Mesendoderm (in vitro differentiated cells): ENCODE data around the gene OR4D1.
A peak's percentile ranks its signal among the peaks of the same experiment; 100 is the strongest.

ENCODE experiments used
- DNase-seq: peaks from one replicate; pipeline ENCODE4 v3.0.0; 2013
- H2AK5ac ChIP-seq: 2 replicates; pipeline ENCODE4 v1.6.1; 2013; ENCODE audit warnings: low read length, inconsistent platforms
- H2BK120ac ChIP-seq: 2 replicates; pipeline ENCODE4 v1.6.1; 2013; ENCODE audit warnings: low read depth, mild to moderate bottlenecking, low read length, moderate library complexity, mixed read lengths
- H2BK15ac ChIP-seq: replicated peaks from 2 replicates; pipeline ENCODE4 v1.6.1; 2013; ENCODE audit warnings: low read depth, mild to moderate bottlenecking, moderate library complexity
- H2BK5ac ChIP-seq: 2 replicates; pipeline ENCODE4 v1.6.1; 2013; ENCODE audit warnings: low read length, inconsistent platforms
- H3K18ac ChIP-seq: 2 replicates; pipeline ENCODE4 v1.6.1; 2013; ENCODE audit warnings: mild to moderate bottlenecking, low read length, mixed read lengths
- H3K23ac ChIP-seq: one replicate; pipeline ENCODE4 v1.6.1; 2013; ENCODE audit warnings: low read length
- H3K27ac ChIP-seq: 2 replicates; pipeline ENCODE4 v1.5.1; 2013; ENCODE audit warnings: low read depth, mild to moderate bottlenecking, inconsistent platforms, low read length, moderate library complexity
- H3K27me3 ChIP-seq: 2 replicates; pipeline ENCODE4 v1.6.1; 2013; ENCODE audit warnings: low read length, control low read depth, mild to moderate bottlenecking, inconsistent platforms; ENCODE audit not compliant: insufficient read depth, poor library complexity
- H3K36me3 ChIP-seq: 2 replicates; pipeline ENCODE4 v1.6.1; 2013; ENCODE audit warnings: low read length, inconsistent platforms; ENCODE audit not compliant: control insufficient read depth, insufficient read depth
- H3K4ac ChIP-seq: one replicate; pipeline ENCODE4 v1.6.1; 2013; ENCODE audit warnings: low read depth, mild to moderate bottlenecking, low read length, moderate library complexity
- H3K4me1 ChIP-seq: 2 replicates; pipeline ENCODE4 v1.6.1; 2013; ENCODE audit warnings: low read depth, low read length, inconsistent platforms; ENCODE audit not compliant: control insufficient read depth
- H3K4me2 ChIP-seq: 2 replicates; pipeline ENCODE4 v1.6.1; 2013; ENCODE audit warnings: low read length
- H3K4me3 ChIP-seq: 2 replicates; pipeline ENCODE4 v1.5.1; 2013; ENCODE audit warnings: mild to moderate bottlenecking, low read length
- H3K56ac ChIP-seq: one replicate; pipeline ENCODE4 v1.6.1; 2013; ENCODE audit warnings: low read length
- H3K79me1 ChIP-seq: 2 replicates; pipeline ENCODE4 v1.6.1; 2013; ENCODE audit warnings: low read length, inconsistent platforms
- H3K79me2 ChIP-seq: 2 replicates; pipeline ENCODE4 v1.6.1; 2013; ENCODE audit warnings: mild to moderate bottlenecking, low read length; ENCODE audit not compliant: control insufficient read depth, insufficient read depth
- H3K9ac ChIP-seq: 2 replicates; pipeline ENCODE4 v1.6.1; 2013; ENCODE audit warnings: low read length, inconsistent platforms
- H4K5ac ChIP-seq: one replicate; pipeline ENCODE4 v1.6.1; 2013; ENCODE audit warnings: low read length
- H4K8ac ChIP-seq: one replicate; pipeline ENCODE4 v1.6.1; 2013; ENCODE audit warnings: low read depth, mild to moderate bottlenecking, control low read depth, low read length, moderate library complexity
- WGBS: extraction: QIAGEN DNeasy Blood & Tissue Kit; methylation state at CpG from one replicate; pipeline ENCODE4 v1.1.7; 2013; ENCODE audit warnings: low lambda C conversion rate, missing lambda C conversion rate; ENCODE audit not compliant: insufficient coverage; ENCODE audit errors: extremely low coverage; 5-methylcytosine and 5-hydroxymethylcytosine counted together

OR4D1 gene

GRCh38 chr17:58189436-58190146 is 41.4 kb downstream of the OR4D1 start:
- Histone ChIP-seq H2AK5ac (no peak overlapping the region), H3K27me3 (no peaks in the 10 kb centered on the region), H3K56ac (no peak overlapping the region), H3K36me3 (no peaks in the 10 kb centered on the region), H3K79me2 (no peaks in the 10 kb centered on the region), H3K4me2 (no peak overlapping the region), H3K18ac (no peak overlapping the region), H2BK120ac (no peak overlapping the region), H3K27ac (no peak overlapping the region), H3K23ac (no peak overlapping the region), H3K4ac (no peak overlapping the region), H4K5ac (no peak overlapping the region), H2BK5ac (no peak overlapping the region), H3K4me1 (no peaks in the 10 kb centered on the region), H3K4me3 (no peak overlapping the region), H4K8ac (no peak overlapping the region), H3K9ac (no peak overlapping the region), H3K79me1 (no peaks in the 10 kb centered on the region), H2BK15ac (no peak overlapping the region)
- no CpG with 5 or more reads among the region's 11 CpGs for whole genome bisulfite sequencing
- DNase-seq: no peak

GRCh38 chr17:58191241-58191896 is 43.2 kb downstream of the OR4D1 start:
- Histone ChIP-seq H3K4ac (no peak overlapping the region), H3K56ac (no peak overlapping the region), H3K27me3 (no peaks in the 10 kb centered on the region), H3K79me2 (no peaks in the 10 kb centered on the region), H2BK5ac (no peak overlapping the region), H3K4me2 (no peak overlapping the region), H3K18ac (no peak overlapping the region), H2AK5ac (no peak overlapping the region), H3K9ac (no peak overlapping the region), H2BK15ac (no peak overlapping the region), H3K4me1 (no peaks in the 10 kb centered on the region), H4K8ac (no peak overlapping the region), H3K27ac (no peak overlapping the region), H4K5ac (no peak overlapping the region), H3K4me3 (no peak overlapping the region), H3K36me3 (no peaks in the 10 kb centered on the region), H2BK120ac (no peak overlapping the region), H3K79me1 (no peaks in the 10 kb centered on the region), H3K23ac (no peak overlapping the region)
- DNase-seq: peak; percentile 25
- WGBS: no CpG with 5 or more reads among the region's 14 CpGs

- no peaks in the 10 kb centered on the region for H3K4me1 ChIP-seq
- H2BK15ac ChIP-seq: no peak within 1 kb of the TSS
- H3K4ac ChIP-seq: no peak within 1 kb of the TSS
- H3K79me1 ChIP-seq: no peaks in the 10 kb centered on the region
- no peak within 1 kb of the TSS for H2BK5ac ChIP-seq
- H2BK120ac ChIP-seq: no peak within 1 kb of the TSS
- no peaks in the 10 kb centered on the region for H3K36me3 ChIP-seq
- H2AK5ac ChIP-seq: no peak within 1 kb of the TSS
- H3K79me2 ChIP-seq: no peaks in the 10 kb centered on the region
- no peak within 1 kb of the TSS for H4K5ac ChIP-seq
- no CpG with 5 or more reads among the region's 6 CpGs for WGBS
- H3K23ac ChIP-seq: no peak within 1 kb of the TSS
- H3K18ac ChIP-seq: no peak within 1 kb of the TSS
- no peak within 1 kb of the TSS for H3K4me3 ChIP-seq
- no peak within 1 kb of the TSS for H3K56ac ChIP-seq
- no peaks in the 10 kb centered on the region for H3K27me3 ChIP-seq
- H4K8ac ChIP-seq: no peak within 1 kb of the TSS
- DNase-seq: no peak
- H3K9ac ChIP-seq: no peak within 1 kb of the TSS
- no peak within 1 kb of the TSS for H3K27ac ChIP-seq
- H3K4me2 ChIP-seq: no peak within 1 kb of the TSS
Measured at GRCh38 chr17:58192612-58193011, 44.4 kb downstream of the OR4D1 start, which contains the start of gene EPX. Gene EPX, plus strand, starts transcription at chr17:58192726. Its CDS starts 121 bp downstream, at chr17:58192847.

- no peaks in the 10 kb centered on the region for H3K79me1 ChIP-seq
- H3K79me2 ChIP-seq: no peaks in the 10 kb centered on the region
- no peak overlapping the region for H3K9ac ChIP-seq
- no peak overlapping the region for H3K27ac ChIP-seq
- no peaks in the 10 kb centered on the region for H3K36me3 ChIP-seq
- no peaks in the 10 kb centered on the region for H3K27me3 ChIP-seq
- no peak overlapping the region for H2BK120ac ChIP-seq
- no peak overlapping the region for H2AK5ac ChIP-seq
- no CpG with 5 or more reads among the region's 18 CpGs for WGBS
- H2BK15ac ChIP-seq: no peak overlapping the region
- no peaks in the 10 kb centered on the region for H3K4me1 ChIP-seq
- H3K18ac ChIP-seq: no peak overlapping the region
- H2BK5ac ChIP-seq: no peak overlapping the region
- H4K5ac ChIP-seq: no peak overlapping the region
- H3K4me3 ChIP-seq: no peak overlapping the region
- H3K4ac ChIP-seq: no peak overlapping the region
- H3K56ac ChIP-seq: no peak overlapping the region
- no peak overlapping the region for H4K8ac ChIP-seq
- no peak overlapping the region for H3K4me2 ChIP-seq
- no peak for DNase-seq
- H3K23ac ChIP-seq: no peak overlapping the region
Measured at GRCh38 chr17:58193641-58194255, 45.6 kb downstream of the OR4D1 start.

GRCh38 chr17:58195518-58196123 is 47.4 kb downstream of the OR4D1 start:
- Histone ChIP-seq H2BK5ac (no peak overlapping the region), H3K36me3 (no peaks in the 10 kb centered on the region), H3K56ac (no peak overlapping the region), H3K9ac (no peak overlapping the region), H3K79me2 (no peaks in the 10 kb centered on the region), H3K79me1 (no peaks in the 10 kb centered on the region), H4K5ac (no peak overlapping the region), H3K4ac (no peak overlapping the region), H2AK5ac (no peak overlapping the region), H3K4me3 (no peak overlapping the region), H4K8ac (no peak overlapping the region), H3K18ac (no peak overlapping the region), H2BK15ac (no peak overlapping the region), H2BK120ac (no peak overlapping the region), H3K23ac (no peak overlapping the region), H3K4me2 (no peak overlapping the region), H3K4me1 (no peaks in the 10 kb centered on the region), H3K27me3 (no peaks in the 10 kb centered on the region), H3K27ac (no peak overlapping the region)
- WGBS: 94% methylated on average over 1 of the region's 5 CpGs
- DNase-seq: no peak
